Astrocyte (in vitro differentiated cells and primary cell): ENCODE data around the gene PRKAG2.

Experiments
- EZH2 ChIP-seq: IDR thresholded peaks from 2 replicates; pipeline ENCODE4 v1.6.1; 2012; ENCODE audit warnings: mild to moderate bottlenecking, low read length, inconsistent platforms; ENCODE audit not compliant: insufficient read depth
- TF ChIP-seq, protein P1 (sequence below): IDR thresholded peaks from 2 replicates; pipeline ENCODE4 v1.5.1; 2011; ENCODE audit warnings: low read depth, mild to moderate bottlenecking, inconsistent platforms, low read length, moderate library complexity; ENCODE audit not compliant: insufficient read depth

DNA sequence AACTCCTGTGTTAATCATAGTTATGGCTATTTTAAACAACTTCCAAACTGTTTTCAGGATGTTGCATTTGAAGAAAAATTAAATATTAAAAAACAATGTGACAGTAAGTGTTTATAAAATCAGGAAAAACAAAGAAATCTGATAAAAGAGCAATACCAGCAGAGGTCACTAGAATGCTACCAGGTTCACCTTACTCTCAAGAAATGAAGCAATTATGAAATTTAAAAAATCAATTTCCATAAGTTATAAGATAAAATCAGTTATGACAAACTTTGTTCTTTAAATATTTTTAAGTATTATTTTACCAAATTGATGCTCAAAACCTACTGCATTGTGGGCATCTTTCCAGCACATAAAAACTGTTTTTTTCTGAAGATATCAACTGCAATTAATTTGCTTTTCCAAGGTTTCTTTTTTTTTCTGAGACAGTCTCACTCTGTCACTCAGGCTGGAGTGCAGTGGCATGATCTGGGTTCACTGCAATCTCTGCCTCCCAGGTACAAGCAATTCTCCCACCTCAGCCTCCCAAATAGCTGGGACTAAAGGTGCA is 306.5 kb downstream of the PRKAG2 start:
- no peak for TF ChIP-seq EZH2
- TF ChIP-seq, protein P1, sequence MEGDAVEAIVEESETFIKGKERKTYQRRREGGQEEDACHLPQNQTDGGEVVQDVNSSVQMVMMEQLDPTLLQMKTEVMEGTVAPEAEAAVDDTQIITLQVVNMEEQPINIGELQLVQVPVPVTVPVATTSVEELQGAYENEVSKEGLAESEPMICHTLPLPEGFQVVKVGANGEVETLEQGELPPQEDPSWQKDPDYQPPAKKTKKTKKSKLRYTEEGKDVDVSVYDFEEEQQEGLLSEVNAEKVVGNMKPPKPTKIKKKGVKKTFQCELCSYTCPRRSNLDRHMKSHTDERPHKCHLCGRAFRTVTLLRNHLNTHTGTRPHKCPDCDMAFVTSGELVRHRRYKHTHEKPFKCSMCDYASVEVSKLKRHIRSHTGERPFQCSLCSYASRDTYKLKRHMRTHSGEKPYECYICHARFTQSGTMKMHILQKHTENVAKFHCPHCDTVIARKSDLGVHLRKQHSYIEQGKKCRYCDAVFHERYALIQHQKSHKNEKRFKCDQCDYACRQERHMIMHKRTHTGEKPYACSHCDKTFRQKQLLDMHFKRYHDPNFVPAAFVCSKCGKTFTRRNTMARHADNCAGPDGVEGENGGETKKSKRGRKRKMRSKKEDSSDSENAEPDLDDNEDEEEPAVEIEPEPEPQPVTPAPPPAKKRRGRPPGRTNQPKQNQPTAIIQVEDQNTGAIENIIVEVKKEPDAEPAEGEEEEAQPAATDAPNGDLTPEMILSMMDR, result peak; percentile 42
